ENCODE results near the gene GNAI1. TPM values are rescaled to one million over a fixed set of nuclear protein-coding genes. Genes with fewer than 3 reads are reported as not detected.
"Not testable (repeated sequence)": the region's sequence is repeated elsewhere in the genome, so short reads cannot be mapped to it uniquely, and the experiment has no call there.

Gene GNAI1
- total RNA-seq, 2 experiments from 2014 or later: 1.7 to 2.8 TPM

- Mint-ChIP-seq H3K4me1 (ENCODE audit: low read depth) (peaks cover 16% of the 10 kb centered on the region), H3K27ac (no peak overlapping the region), H3K4me3 (no peak overlapping the region), H3K9me3 (no peaks in the 10 kb centered on the region), H3K27me3 (peaks cover 10% of the 10 kb centered on the region), H3K36me3 (ENCODE audit: low read depth) (no peaks in the 10 kb centered on the region)
- ATAC-seq (peak; percentile 40), DNase-seq (no peak)
- POLR2A ChIA-PET: interaction anchor here (1.2 to 1.7 kb wide), 2 partner anchors 13 to 15 kb away, joined by 4 read pairs; no protein-coding TSS in a partner anchor
- intact Hi-C loops (cut with micrococcal nuclease): loop anchor here (5.0 kb wide), 1 partner anchor 67 kb away; no protein-coding TSS in a partner anchor
- CTCF ChIA-PET: interaction anchor here (1.0 kb wide), 3 partner anchors 9 to 15 kb away, joined by 3 read pairs; no protein-coding TSS in a partner anchor
- no peak for TF ChIP-seq CTCF (IDR thresholded peaks at IDR 0.05)
Observed at GRCh38 chr7:80150611-80151273, 16.1 kb downstream of the GNAI1 start.

GRCh38 chr7:80151274-80151665 lies 16.6 kb downstream of the GNAI1 start:
- ChIA-PET CTCF (interaction anchor here (0.9 to 1.0 kb wide), 3 partner anchors 9 to 66 kb away, joined by 3 read pairs; no protein-coding TSS in a partner anchor), POLR2A (interaction anchor here (1.2 to 1.7 kb wide), 2 partner anchors 13 to 15 kb away, joined by 4 read pairs; no protein-coding TSS in a partner anchor)
- Mint-ChIP-seq H3K9me3 (no peaks in the 10 kb centered on the region), H3K4me1 (ENCODE audit: low read depth) (peaks cover 16% of the 10 kb centered on the region), H3K27ac (no peak overlapping the region), H3K36me3 (ENCODE audit: low read depth) (no peaks in the 10 kb centered on the region), H3K27me3 (peaks cover 6% of the 10 kb centered on the region), H3K4me3 (no peak overlapping the region)
- peak; percentile 94 for ATAC-seq
- DNase-seq: peak; percentile 73
- no peak for TF ChIP-seq CTCF (IDR thresholded peaks at IDR 0.05)
- intact Hi-C loops (cut with micrococcal nuclease): loop anchor here (5.0 kb wide), 1 partner anchor 66 kb away; no protein-coding TSS in a partner anchor

- H3K27ac Mint-ChIP-seq: no peak overlapping the region
- no peaks in the 10 kb centered on the region for H3K27me3 Mint-ChIP-seq
Observed at GRCh38 chr7:80153446-80153845, 18.8 kb downstream of the GNAI1 start.

GRCh38 chr7:80154656-80155333 lies 20.2 kb downstream of the GNAI1 start:
- DNase-seq (no peak), ATAC-seq (no peak)
- no peaks in the 10 kb centered on the region for H3K9me3 Mint-ChIP-seq
- H3K27me3 Mint-ChIP-seq: no peaks in the 10 kb centered on the region
- H3K36me3 Mint-ChIP-seq (ENCODE audit: low read depth): no peaks in the 10 kb centered on the region
- intact Hi-C loops (cut with micrococcal nuclease): loop anchor here (5.0 kb wide), 1 partner anchor 63 kb away; no protein-coding TSS in a partner anchor
- no peak for TF ChIP-seq CTCF (IDR thresholded peaks at IDR 0.05)
- ChIA-PET CTCF (no interaction called here), POLR2A (no interaction called here)
- peaks cover 16% of the 10 kb centered on the region for H3K4me1 Mint-ChIP-seq (ENCODE audit: low read depth)
- no peak overlapping the region for H3K4me3 Mint-ChIP-seq
- H3K27ac Mint-ChIP-seq: no peak overlapping the region

More at GRCh38 chr7:80153446-80153845, 18.8 kb downstream of the GNAI1 start:
- H3K4me1 Mint-ChIP-seq (ENCODE audit: low read depth): peaks cover 16% of the 10 kb centered on the region
- no peak overlapping the region for H3K4me3 Mint-ChIP-seq
- no peak for ATAC-seq
- TF ChIP-seq CTCF (IDR thresholded peaks at IDR 0.05): no peak
- intact Hi-C loops (cut with micrococcal nuclease): loop anchor here (5.0 kb wide), 1 partner anchor 64 kb away; no protein-coding TSS in a partner anchor
- H3K36me3 Mint-ChIP-seq (ENCODE audit: low read depth): no peaks in the 10 kb centered on the region
- ChIA-PET POLR2A (no interaction called here), CTCF (no interaction called here)
- H3K9me3 Mint-ChIP-seq: no peaks in the 10 kb centered on the region
- no peak for DNase-seq

- H3K27ac Mint-ChIP-seq: no peak overlapping the region
- H3K36me3 Mint-ChIP-seq (ENCODE audit: low read depth): no peaks in the 10 kb centered on the region
- no peaks in the 10 kb centered on the region for H3K27me3 Mint-ChIP-seq
- ATAC-seq (no peak), DNase-seq (no peak)
- POLR2A ChIA-PET: no interaction called here
- intact Hi-C loops (cut with micrococcal nuclease): no loop called here
- no peak overlapping the region for H3K4me3 Mint-ChIP-seq
- CTCF ChIA-PET: no interaction called here
- H3K9me3 Mint-ChIP-seq: no peaks in the 10 kb centered on the region
- H3K4me1 Mint-ChIP-seq (ENCODE audit: low read depth): peaks cover 14% of the 10 kb centered on the region
- TF ChIP-seq CTCF (IDR thresholded peaks at IDR 0.05): no peak
Observed at GRCh38 chr7:80155374-80155773, 20.7 kb downstream of the GNAI1 start.

- H3K36me3 Mint-ChIP-seq (ENCODE audit: low read depth); H3K9me3 Mint-ChIP-seq; ATAC-seq; H3K27me3 Mint-ChIP-seq; H3K4me3 Mint-ChIP-seq; H3K27ac Mint-ChIP-seq; POLR2A ChIA-PET; H3K4me1 Mint-ChIP-seq (ENCODE audit: low read depth); intact Hi-C loops (cut with micrococcal nuclease); DNase-seq; CTCF ChIA-PET: not testable (repeated sequence)
Observed at GRCh38 chr7:80157770-80158169, 23.1 kb downstream of the GNAI1 start.

Measured in activated CD8-positive, alpha-beta T cell treated with anti-CD3 and anti-CD28 coated beads for 36 hours (primary cell).